ENCODE measurements around the gene VCAN.

Gene VCAN

GRCh38 chr5:83516377-83516776 lies 44.8 kb downstream of the VCAN start:
- Histone ChIP-seq H2BK120ac (ENCODE audit: low read depth, low read length) (no peak overlapping the region), H3K14ac (ENCODE audit: low read length) (no peak overlapping the region), H4K8ac (ENCODE audit: low read depth, low read length) (no peak overlapping the region), H3K79me1 (ENCODE audit: low read depth, low read length) (no peaks in the 10 kb centered on the region), H4K91ac (ENCODE audit: low read depth, low read length, poor library complexity) (no peak overlapping the region), H3K18ac (ENCODE audit: low read length) (no peak overlapping the region), H3K27ac (replicated peaks; ENCODE audit: low read length) (no peak overlapping the region), H3K9me3 (replicated peaks in 1 of 2; ENCODE audit: control insufficient read depth in 2 of 2, insufficient read depth in 1 of 2, low read depth in 1 of 2, low read length in 2 of 2) (peaks cover 0 to 5% of the 10 kb centered on the region in 2 donors), H3K9ac (ENCODE audit: low read depth, low read length, poor library complexity) (no peak overlapping the region), H2AK5ac (ENCODE audit: low read depth, low read length) (no peak overlapping the region), H3K36me3 (replicated peaks in 1 of 2; ENCODE audit: control insufficient read depth in 2 of 2, insufficient read depth in 2 of 2, low read length in 2 of 2) (peaks cover 21 to 100% of the 10 kb centered on the region in 2 donors), H2BK15ac (ENCODE audit: low read length) (no peak overlapping the region), H2BK12ac (ENCODE audit: low read length) (no peak overlapping the region), H3K4me2 (ENCODE audit: insufficient read depth, low read length, poor library complexity, severe bottlenecking) (no peak overlapping the region), H3K4ac (ENCODE audit: low read length) (no peak overlapping the region), H3K4me3 (ENCODE audit: low read length in 2 of 2) (no peak overlapping the region), H2BK5ac (ENCODE audit: low read length) (no peak overlapping the region), H2AFZ (ENCODE audit: low read length) (no peak overlapping the region), H3K4me1 (ENCODE audit: control insufficient read depth in 2 of 2, insufficient read depth in 1 of 2, low read depth in 1 of 2, low read length in 2 of 2) (no peaks in the 10 kb centered on the region), H3K27me3 (ENCODE audit: control insufficient read depth in 3 of 3, insufficient read depth in 3 of 3, low read depth in 1 of 3, low read length in 3 of 3) (no peaks in the 10 kb centered on the region), H3K23ac (ENCODE audit: low read depth, low read length, poor library complexity) (no peak overlapping the region)
- WGBS, 2 donors (ENCODE audit: extremely low coverage in 2 of 2, insufficient read length in 2 of 2, insufficient replicate concordance in 1 of 2) = no CpG with 5 or more reads among the region's 2 CpGs
- no peak for DNase-seq (ENCODE audit: low spot score)

- H3K9me3 ChIP-seq (replicated peaks in 1 of 2; ENCODE audit: control insufficient read depth in 2 of 2, insufficient read depth in 1 of 2, low read depth in 1 of 2, low read length in 2 of 2) = peaks cover 0 to 5% of the 10 kb centered on the region in 2 donors
- no CpG with 5 or more reads among the region's 1 CpG for WGBS, 2 donors (ENCODE audit: extremely low coverage in 2 of 2, insufficient read length in 2 of 2, insufficient replicate concordance in 1 of 2)
- H4K8ac ChIP-seq (ENCODE audit: low read depth, low read length) = no peak overlapping the region
- H3K18ac ChIP-seq (ENCODE audit: low read length) = no peak overlapping the region
- H3K14ac ChIP-seq (ENCODE audit: low read length) = no peak overlapping the region
- no peak overlapping the region for H3K4ac ChIP-seq (ENCODE audit: low read length)
- no peaks in the 10 kb centered on the region for H3K79me1 ChIP-seq (ENCODE audit: low read depth, low read length)
- H3K4me1 ChIP-seq (ENCODE audit: control insufficient read depth in 2 of 2, insufficient read depth in 1 of 2, low read depth in 1 of 2, low read length in 2 of 2) = no peaks in the 10 kb centered on the region
- peaks cover 21 to 100% of the 10 kb centered on the region in 2 donors for H3K36me3 ChIP-seq (replicated peaks in 1 of 2; ENCODE audit: control insufficient read depth in 2 of 2, insufficient read depth in 2 of 2, low read length in 2 of 2)
- no peak overlapping the region for H4K91ac ChIP-seq (ENCODE audit: low read depth, low read length, poor library complexity)
- H3K9ac ChIP-seq (ENCODE audit: low read depth, low read length, poor library complexity) = no peak overlapping the region
- no peak overlapping the region for H3K23ac ChIP-seq (ENCODE audit: low read depth, low read length, poor library complexity)
- no peak for DNase-seq (ENCODE audit: low spot score)
- H2AK5ac ChIP-seq (ENCODE audit: low read depth, low read length) = no peak overlapping the region
- H2AFZ ChIP-seq (ENCODE audit: low read length) = no peak overlapping the region
- H3K27me3 ChIP-seq (ENCODE audit: control insufficient read depth in 3 of 3, insufficient read depth in 3 of 3, low read depth in 1 of 3, low read length in 3 of 3) = no peaks in the 10 kb centered on the region
- H2BK15ac ChIP-seq (ENCODE audit: low read length) = no peak overlapping the region
- no peak overlapping the region for H2BK12ac ChIP-seq (ENCODE audit: low read length)
- H3K27ac ChIP-seq (replicated peaks; ENCODE audit: low read length) = no peak overlapping the region
- H3K4me2 ChIP-seq (ENCODE audit: insufficient read depth, low read length, poor library complexity, severe bottlenecking) = no peak overlapping the region
- no peak overlapping the region for H2BK5ac ChIP-seq (ENCODE audit: low read length)
- H2BK120ac ChIP-seq (ENCODE audit: low read depth, low read length) = no peak overlapping the region
- no peak overlapping the region for H3K4me3 ChIP-seq (ENCODE audit: low read length in 2 of 2)
These were observed 45.6 kb downstream of the VCAN start for GRCh38 chr5:83517072-83517687.

GRCh38 chr5:83517688-83518085 lies 46.1 kb downstream of the VCAN start:
- Histone ChIP-seq H3K36me3 (replicated peaks in 1 of 2; ENCODE audit: control insufficient read depth in 2 of 2, insufficient read depth in 2 of 2, low read length in 2 of 2) (peaks cover 21 to 100% of the 10 kb centered on the region in 2 donors), H2AK5ac (ENCODE audit: low read depth, low read length) (no peak overlapping the region), H3K14ac (ENCODE audit: low read length) (no peak overlapping the region), H2AFZ (ENCODE audit: low read length) (no peak overlapping the region), H3K23ac (ENCODE audit: low read depth, low read length, poor library complexity) (no peak overlapping the region), H2BK120ac (ENCODE audit: low read depth, low read length) (no peak overlapping the region), H3K9ac (ENCODE audit: low read depth, low read length, poor library complexity) (no peak overlapping the region), H3K4me1 (ENCODE audit: control insufficient read depth in 2 of 2, insufficient read depth in 1 of 2, low read depth in 1 of 2, low read length in 2 of 2) (no peaks in the 10 kb centered on the region), H3K27me3 (ENCODE audit: control insufficient read depth in 3 of 3, insufficient read depth in 3 of 3, low read depth in 1 of 3, low read length in 3 of 3) (no peaks in the 10 kb centered on the region), H3K4ac (ENCODE audit: low read length) (no peak overlapping the region), H3K18ac (ENCODE audit: low read length) (no peak overlapping the region), H3K4me3 (ENCODE audit: low read length in 2 of 2) (no peak overlapping the region), H3K27ac (replicated peaks; ENCODE audit: low read length) (no peak overlapping the region), H2BK5ac (ENCODE audit: low read length) (no peak overlapping the region), H4K91ac (ENCODE audit: low read depth, low read length, poor library complexity) (no peak overlapping the region), H3K4me2 (ENCODE audit: insufficient read depth, low read length, poor library complexity, severe bottlenecking) (no peak overlapping the region), H4K8ac (ENCODE audit: low read depth, low read length) (no peak overlapping the region), H3K9me3 (replicated peaks in 1 of 2; ENCODE audit: control insufficient read depth in 2 of 2, insufficient read depth in 1 of 2, low read depth in 1 of 2, low read length in 2 of 2) (peaks cover 0 to 5% of the 10 kb centered on the region in 2 donors), H2BK15ac (ENCODE audit: low read length) (no peak overlapping the region), H3K79me1 (ENCODE audit: low read depth, low read length) (no peaks in the 10 kb centered on the region), H2BK12ac (ENCODE audit: low read length) (no peak overlapping the region)
- no CpG with 5 or more reads among the region's 1 CpG for WGBS, 2 donors (ENCODE audit: extremely low coverage in 2 of 2, insufficient read length in 2 of 2, insufficient replicate concordance in 1 of 2)
- DNase-seq (ENCODE audit: low spot score) = no peak

GRCh38 chr5:83518319-83519061 lies 46.9 kb downstream of the VCAN start:
- no peak overlapping the region for H2AFZ ChIP-seq (ENCODE audit: low read length)
- no peaks in the 10 kb centered on the region for H3K79me1 ChIP-seq (ENCODE audit: low read depth, low read length)
- no peak for DNase-seq (ENCODE audit: low spot score)
- H2BK15ac ChIP-seq (ENCODE audit: low read length) = no peak overlapping the region
- WGBS, 2 donors (ENCODE audit: extremely low coverage in 2 of 2, insufficient read length in 2 of 2, insufficient replicate concordance in 1 of 2) = no CpG with 5 or more reads among the region's 3 CpGs
- H3K27me3 ChIP-seq (ENCODE audit: control insufficient read depth in 3 of 3, insufficient read depth in 3 of 3, low read depth in 1 of 3, low read length in 3 of 3) = no peaks in the 10 kb centered on the region
- H3K23ac ChIP-seq (ENCODE audit: low read depth, low read length, poor library complexity) = no peak overlapping the region
- no peak overlapping the region for H2AK5ac ChIP-seq (ENCODE audit: low read depth, low read length)
- no peak overlapping the region for H3K4me3 ChIP-seq (ENCODE audit: low read length in 2 of 2)
- H2BK12ac ChIP-seq (ENCODE audit: low read length) = no peak overlapping the region
- H3K4ac ChIP-seq (ENCODE audit: low read length) = no peak overlapping the region
- no peak overlapping the region for H2BK120ac ChIP-seq (ENCODE audit: low read depth, low read length)
- no peak overlapping the region for H3K18ac ChIP-seq (ENCODE audit: low read length)
- H3K4me2 ChIP-seq (ENCODE audit: insufficient read depth, low read length, poor library complexity, severe bottlenecking) = no peak overlapping the region
- peaks cover 0 to 5% of the 10 kb centered on the region in 2 donors for H3K9me3 ChIP-seq (replicated peaks in 1 of 2; ENCODE audit: control insufficient read depth in 2 of 2, insufficient read depth in 1 of 2, low read depth in 1 of 2, low read length in 2 of 2)
- no peak overlapping the region for H4K8ac ChIP-seq (ENCODE audit: low read depth, low read length)
- H4K91ac ChIP-seq (ENCODE audit: low read depth, low read length, poor library complexity) = no peak overlapping the region
- no peak overlapping the region for H3K9ac ChIP-seq (ENCODE audit: low read depth, low read length, poor library complexity)
- no peak overlapping the region for H3K14ac ChIP-seq (ENCODE audit: low read length)
- H2BK5ac ChIP-seq (ENCODE audit: low read length) = no peak overlapping the region
- peaks cover 21 to 100% of the 10 kb centered on the region in 2 donors for H3K36me3 ChIP-seq (replicated peaks in 1 of 2; ENCODE audit: control insufficient read depth in 2 of 2, insufficient read depth in 2 of 2, low read length in 2 of 2)
- no peaks in the 10 kb centered on the region for H3K4me1 ChIP-seq (ENCODE audit: control insufficient read depth in 2 of 2, insufficient read depth in 1 of 2, low read depth in 1 of 2, low read length in 2 of 2)
- no peak overlapping the region for H3K27ac ChIP-seq (replicated peaks; ENCODE audit: low read length)

Measured in neuronal stem cell (in vitro differentiated cells).